Upper lobe of left lung (tissue), 4 donors: ENCODE data around the gene PRELID1.

Source experiments
- EP300 ChIP-seq, 4 donors: sonication (generic); formaldehyde crosslinking; IDR thresholded peaks; one replicate each; pipeline ENCODE4 v1.5.1; 2017; ENCODE audit warnings: antibody characterized with exemption in 4 of 4, control low read depth in 2 of 4
- POLR2A ChIP-seq, 4 donors: fragments of 450-650 bp; IDR thresholded peaks; one replicate each; pipeline ENCODE4 v1.5.1; 2016 to 2017; ENCODE audit warnings: antibody characterized with exemption in 4 of 4, mild to moderate bottlenecking in 2 of 4
- POLR2AphosphoS5 ChIP-seq, 2 donors: sonication (generic); formaldehyde crosslinking; IDR thresholded peaks; one replicate each; pipeline ENCODE4 v1.5.1; 2017; ENCODE audit warnings: antibody characterized with exemption in 2 of 2
- TF ChIP-seq, protein P1 (sequence below), 6 experiments: fragments of 450-650 bp in 4 of 6; fragments of 200-600 bp in 2 of 6; sonication (generic) in 2 of 6; IDR thresholded peaks; one replicate each; pipeline ENCODE4 v1.5.1; 2016 to 2019; ENCODE audit warnings: antibody characterized with exemption in 6 of 6

DNA sequence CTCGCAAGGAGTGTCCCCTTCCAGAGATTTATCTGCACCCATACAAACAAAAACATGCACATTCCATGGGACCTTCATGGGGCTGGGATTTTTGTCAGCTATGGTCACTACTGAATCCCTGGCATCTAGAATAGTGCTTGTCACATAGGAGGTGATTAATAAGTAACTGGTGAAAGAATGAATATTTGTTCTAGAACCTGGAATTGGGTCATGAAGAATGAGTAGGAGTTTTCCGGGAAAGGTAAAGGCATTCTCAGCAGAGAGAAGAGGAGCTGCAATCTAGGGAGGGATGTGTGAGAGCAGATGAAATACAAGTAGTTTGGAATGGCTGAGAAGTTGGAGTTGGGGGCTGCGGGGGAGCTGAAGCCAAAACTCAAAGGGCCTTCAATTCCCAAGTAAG is 50.7 kb downstream of the PRELID1 start:
- TF ChIP-seq, protein P1, sequence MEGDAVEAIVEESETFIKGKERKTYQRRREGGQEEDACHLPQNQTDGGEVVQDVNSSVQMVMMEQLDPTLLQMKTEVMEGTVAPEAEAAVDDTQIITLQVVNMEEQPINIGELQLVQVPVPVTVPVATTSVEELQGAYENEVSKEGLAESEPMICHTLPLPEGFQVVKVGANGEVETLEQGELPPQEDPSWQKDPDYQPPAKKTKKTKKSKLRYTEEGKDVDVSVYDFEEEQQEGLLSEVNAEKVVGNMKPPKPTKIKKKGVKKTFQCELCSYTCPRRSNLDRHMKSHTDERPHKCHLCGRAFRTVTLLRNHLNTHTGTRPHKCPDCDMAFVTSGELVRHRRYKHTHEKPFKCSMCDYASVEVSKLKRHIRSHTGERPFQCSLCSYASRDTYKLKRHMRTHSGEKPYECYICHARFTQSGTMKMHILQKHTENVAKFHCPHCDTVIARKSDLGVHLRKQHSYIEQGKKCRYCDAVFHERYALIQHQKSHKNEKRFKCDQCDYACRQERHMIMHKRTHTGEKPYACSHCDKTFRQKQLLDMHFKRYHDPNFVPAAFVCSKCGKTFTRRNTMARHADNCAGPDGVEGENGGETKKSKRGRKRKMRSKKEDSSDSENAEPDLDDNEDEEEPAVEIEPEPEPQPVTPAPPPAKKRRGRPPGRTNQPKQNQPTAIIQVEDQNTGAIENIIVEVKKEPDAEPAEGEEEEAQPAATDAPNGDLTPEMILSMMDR (IDR thresholded peaks at IDR 0.05): no peak
- TF ChIP-seq POLR2A (IDR thresholded peaks at IDR 0.05) (no peak), POLR2AphosphoS5 (IDR thresholded peaks at IDR 0.05) (no peak), EP300 (IDR thresholded peaks at IDR 0.05) (no peak)
